Stimulated activated CD4-positive, alpha-beta T cell treated with anti-CD3 and anti-CD28 coated beads, TNF-alpha, amount 100 ng/mL, for 1 hour (primary cell): ENCODE measurements around the gene SLC39A1.
"Not testable (repeated sequence)": the region's sequence is repeated elsewhere in the genome, so short reads cannot be mapped to it uniquely, and the experiment has no call there.

ENCODE experiments used
- DNase-seq, 3 donors: peaks; one replicate each; pipeline ENCODE4 v3.0.0-alpha.2; 2020; ENCODE audit warnings: low read depth in 3 of 3, low spot score in 1 of 3

Gene SLC39A1

GRCh38 chr1:153932156-153933131 lies 30.9 kb downstream of the SLC39A1 start:
- no peak for DNase-seq

- no peak for DNase-seq
Observed at GRCh38 chr1:153929981-153930948, 33.1 kb downstream of the SLC39A1 start.

DNA sequence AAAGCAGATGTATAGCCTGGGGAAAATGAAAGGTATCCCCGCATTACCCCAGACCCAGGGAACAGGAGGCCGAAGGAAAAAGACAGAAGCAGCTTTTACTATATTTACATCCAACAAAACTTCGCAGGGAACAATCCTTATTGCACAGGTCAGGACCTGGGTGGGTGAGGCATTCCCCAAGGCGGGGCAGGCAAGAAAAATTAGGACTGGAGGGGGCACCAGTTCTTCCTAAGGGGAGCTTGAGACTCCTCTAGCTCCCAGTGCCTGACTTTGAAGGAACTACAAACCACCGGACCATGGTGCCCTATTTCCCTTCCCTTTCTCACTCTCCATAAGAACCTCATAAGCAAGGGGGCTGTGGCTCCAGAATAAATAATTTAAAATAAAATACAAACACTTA lies 33.9 kb downstream of the SLC39A1 start:
- DNase-seq = no peak

DNA sequence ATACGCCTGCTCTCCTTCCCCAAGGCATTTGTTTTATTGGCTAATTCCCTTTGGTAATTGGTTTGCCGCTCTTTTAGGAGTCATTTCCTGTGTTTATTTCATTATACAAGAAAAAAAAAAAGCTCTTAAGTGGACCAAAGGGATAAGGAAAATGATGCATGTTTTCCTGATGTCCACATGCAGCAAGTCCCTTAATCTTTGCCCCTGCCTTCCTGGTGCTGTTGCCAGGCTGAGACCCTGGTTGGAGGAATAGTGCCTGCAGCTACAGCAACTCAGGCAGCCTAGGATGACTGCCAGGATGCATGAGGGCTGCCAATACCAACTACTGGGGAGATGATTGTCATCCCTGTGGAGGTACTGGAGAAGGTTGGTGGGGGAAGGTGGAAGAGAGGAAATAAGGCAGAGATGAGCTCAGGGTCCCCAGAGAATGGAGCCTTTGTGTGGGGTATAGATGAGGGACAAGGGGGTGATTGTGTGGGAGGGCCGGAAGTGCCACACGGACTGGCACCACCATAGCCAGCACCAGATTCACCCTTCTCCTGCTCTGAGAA lies 34.5 kb downstream of the SLC39A1 start:
- DNase-seq = no peak

DNA sequence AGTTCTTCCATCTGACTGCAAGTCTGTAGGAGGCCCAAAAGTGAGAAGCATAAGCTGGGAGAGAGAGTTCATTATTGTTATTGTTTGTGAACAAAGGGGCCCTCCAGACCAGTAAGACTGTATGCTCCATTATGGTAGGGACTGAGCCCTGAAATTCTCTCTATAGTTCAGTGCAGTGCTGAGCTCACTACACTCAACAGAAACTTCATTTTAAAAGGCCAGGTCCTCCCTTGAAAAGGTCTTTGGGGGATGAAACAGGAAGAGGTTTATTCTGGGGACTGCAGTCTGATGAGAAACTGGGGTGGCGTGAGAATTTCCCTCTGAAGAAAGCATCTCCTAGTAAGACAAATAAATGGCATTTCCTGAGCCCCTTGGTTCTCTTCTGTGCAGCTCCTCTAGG lies 35.1 kb downstream of the SLC39A1 start:
- DNase-seq = no peak

DNA sequence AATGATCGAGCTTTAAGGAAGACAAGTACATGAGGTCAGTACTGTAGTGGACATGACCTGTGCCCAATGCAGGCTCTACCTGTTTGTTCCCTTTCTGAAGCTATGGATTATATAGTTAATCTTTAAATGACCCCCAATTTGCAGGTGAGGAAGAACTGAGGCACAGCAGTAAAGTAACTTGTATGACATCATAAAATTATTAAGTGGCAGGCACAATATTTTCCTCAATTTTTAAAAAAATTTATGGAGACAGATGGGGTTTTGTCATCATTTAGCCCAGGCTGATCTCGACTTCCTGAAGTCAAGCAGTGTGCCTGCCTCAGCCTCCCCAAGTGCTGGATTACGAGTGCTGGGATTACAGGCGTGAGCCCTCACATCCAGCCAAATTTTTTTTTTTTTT lies 36.9 kb downstream of the SLC39A1 start:
- DNase-seq = no peak

- peak; percentile 93 to 99 (median 97) for DNase-seq
Observed at GRCh38 chr1:153922972-153923925, 40.1 kb downstream of the SLC39A1 start, which contains the start of gene GATAD2B. TSS of gene GATAD2B (minus strand) at chr1:153922972. CDS start at chr1:153828347, 94,625 bp downstream.

GRCh38 chr1:153922076-153922971 lies 41.0 kb downstream of the SLC39A1 start:
- DNase-seq = peak in 1 of 3 donors; percentile 49

- DNase-seq = no peak
Observed at GRCh38 chr1:153921803-153922075, 41.6 kb downstream of the SLC39A1 start.

- DNase-seq = no peak
Observed at GRCh38 chr1:153921080-153921802, 42.1 kb downstream of the SLC39A1 start.

- DNase-seq = no peak
Observed at GRCh38 chr1:153919876-153920852, 43.2 kb downstream of the SLC39A1 start.

- DNase-seq = no peak
Observed at GRCh38 chr1:153916297-153916696, 47.0 kb downstream of the SLC39A1 start.

GRCh38 chr1:153912349-153912748 lies 51.0 kb downstream of the SLC39A1 start:
- no peak for DNase-seq

GRCh38 chr1:153910560-153910959 lies 52.8 kb downstream of the SLC39A1 start:
- not testable (repeated sequence) for DNase-seq
